Activated CD8-positive, alpha-beta memory T cell treated with anti-CD3 and anti-CD28 coated beads for 1 hour (primary cell): Measurements from ENCODE around the gene DLGAP1.

Experiments used
- DNase-seq, 2 donors: peaks; one replicate each; pipeline ENCODE4 v3.0.0-alpha.2; 2020; ENCODE audit warnings: low read depth in 1 of 2; ENCODE audit errors: extremely low read depth in 1 of 2

Gene DLGAP1

GRCh38 chr18:4193086-4193485 lies 262.0 kb downstream of the DLGAP1 start:
- no peak for DNase-seq

DNA sequence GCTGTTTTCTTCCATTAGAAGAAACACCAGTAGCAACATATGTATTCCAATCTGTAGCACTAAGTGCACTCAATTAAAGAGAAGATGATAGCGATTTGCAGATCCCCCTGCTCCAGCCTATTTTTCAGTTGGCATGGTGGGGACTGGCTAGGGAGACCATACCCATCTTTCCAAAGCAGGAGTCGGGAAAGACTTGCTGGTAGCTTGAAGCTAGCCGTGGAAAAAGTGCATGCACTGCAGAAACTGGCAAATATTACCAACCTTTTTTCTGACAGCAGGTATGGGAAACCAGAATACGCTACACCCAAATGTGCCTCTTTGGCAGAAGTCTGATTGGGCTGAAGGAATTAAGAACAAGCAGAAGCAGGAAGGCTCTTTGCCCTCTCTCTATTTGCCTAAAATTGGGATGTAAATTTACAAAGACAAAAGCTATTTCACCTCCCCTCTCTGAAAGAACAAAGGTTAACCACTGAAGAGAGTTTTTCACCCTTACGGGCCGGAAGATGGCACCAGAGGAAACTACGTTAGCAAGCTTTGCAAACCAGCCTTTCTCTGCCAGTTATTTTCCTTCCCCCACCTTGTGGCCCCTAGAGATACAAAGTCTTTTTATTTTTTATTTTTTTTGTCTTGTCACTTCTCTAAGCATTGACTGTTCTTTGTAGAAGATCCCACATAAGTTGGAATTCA lies 273.1 kb downstream of the DLGAP1 start:
- DNase-seq: no peak

DNA sequence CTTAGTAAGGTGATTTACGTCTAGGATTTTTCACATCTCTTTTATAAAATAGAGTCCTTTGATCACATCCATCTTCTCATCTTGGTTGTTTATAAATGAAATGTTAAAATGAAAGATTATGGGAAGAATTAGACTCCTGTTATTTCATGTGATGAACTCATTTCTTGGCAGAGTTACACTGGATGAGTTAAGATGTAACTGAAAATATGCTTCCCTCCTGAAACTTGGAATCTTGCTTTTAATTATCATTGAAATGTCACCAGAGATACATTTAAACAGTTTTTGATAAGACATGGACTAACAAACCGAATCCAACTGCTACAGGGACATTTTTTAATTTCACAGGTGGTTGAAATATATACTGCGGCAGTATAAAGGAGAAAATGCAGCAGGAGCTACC lies 274.0 kb downstream of the DLGAP1 start:
- no peak for DNase-seq

- no peak for DNase-seq
Observed at GRCh38 chr18:4172196-4173100, 282.7 kb downstream of the DLGAP1 start.

DNA sequence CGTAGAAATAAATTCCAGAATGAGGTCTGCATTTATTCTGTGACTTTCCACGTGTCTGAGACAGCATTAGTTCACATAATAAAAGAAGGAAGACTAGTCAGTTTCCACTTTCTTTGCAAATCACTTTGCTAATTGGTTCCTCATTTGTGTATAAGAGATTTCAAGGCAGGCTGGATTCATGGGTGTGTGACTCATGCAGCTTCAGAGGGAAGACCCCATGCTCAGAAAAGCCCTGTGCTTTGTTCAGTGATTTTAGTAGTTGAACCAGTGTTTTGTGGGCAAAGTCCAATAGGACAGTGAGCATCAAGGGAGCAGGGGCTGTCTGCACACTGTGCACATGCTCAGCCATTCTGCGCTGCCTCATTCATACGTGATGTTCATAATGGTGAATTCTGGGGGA lies 297.8 kb downstream of the DLGAP1 start:
- DNase-seq: no peak

GRCh38 chr18:4146797-4147196 lies 308.3 kb downstream of the DLGAP1 start:
- no peak for DNase-seq

- DNase-seq: no peak
Observed at GRCh38 chr18:4144201-4144600, 310.9 kb downstream of the DLGAP1 start.

DNA sequence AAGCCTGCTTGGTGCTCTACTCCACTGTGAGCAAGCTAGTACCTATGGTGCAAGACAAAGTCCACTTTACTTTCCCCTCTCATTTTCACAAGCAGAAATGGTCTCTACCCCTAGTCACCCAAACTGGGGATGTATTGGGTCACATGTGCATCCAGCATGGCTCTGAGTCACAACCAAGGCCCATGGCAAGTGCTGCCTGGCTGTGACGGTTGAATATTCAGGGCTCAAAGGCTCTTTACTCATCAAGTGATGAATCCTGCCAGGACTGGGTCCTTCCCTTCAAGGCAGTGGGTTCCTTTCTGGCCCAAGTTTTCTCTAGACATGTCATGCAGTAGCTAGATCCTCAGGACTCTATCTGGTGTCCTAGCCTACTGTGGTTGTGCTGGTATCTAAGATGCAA lies 311.5 kb downstream of the DLGAP1 start:
- DNase-seq: no peak

DNA sequence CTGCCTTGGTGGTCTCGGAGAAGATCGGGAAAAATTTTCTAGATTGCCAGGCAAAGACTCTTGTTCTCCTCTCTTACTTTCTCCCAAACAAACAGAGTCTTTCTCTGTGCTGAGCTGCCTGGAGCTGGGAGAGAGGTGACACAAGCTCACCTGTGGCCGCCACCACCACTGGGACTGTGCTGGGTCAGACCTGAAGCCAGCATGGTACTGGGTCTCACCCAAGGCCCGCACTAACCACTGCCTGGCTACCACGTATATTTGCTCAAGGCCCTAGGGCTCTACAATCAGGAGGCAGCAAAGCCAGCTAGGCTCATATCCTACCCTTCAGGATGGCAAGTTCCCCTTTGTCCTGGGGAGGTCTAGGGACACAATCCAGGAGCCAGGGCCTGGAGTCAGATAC lies 312.2 kb downstream of the DLGAP1 start:
- no peak for DNase-seq

DNA sequence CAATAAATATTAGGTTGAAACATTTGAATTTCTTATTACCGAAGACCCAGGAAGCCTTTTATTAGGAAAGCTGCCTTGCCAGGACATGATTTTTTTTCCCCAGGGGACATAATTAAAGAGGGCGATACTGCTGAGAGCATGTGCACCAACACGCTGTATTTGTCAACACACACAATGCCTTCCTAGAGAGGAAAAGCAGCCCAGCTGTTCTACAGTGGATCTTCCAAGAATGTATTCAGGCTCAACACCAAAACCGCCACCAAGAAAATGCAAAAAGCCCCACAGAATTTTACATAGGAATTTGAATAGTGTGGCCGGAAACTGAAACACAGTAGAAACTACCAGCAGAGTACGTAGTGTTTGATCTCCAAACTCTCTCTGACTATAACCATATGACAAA lies 320.4 kb downstream of the DLGAP1 start:
- DNase-seq: no peak

GRCh38 chr18:4130734-4131719 lies 324.1 kb downstream of the DLGAP1 start:
- no peak for DNase-seq

GRCh38 chr18:4126939-4127338 lies 328.2 kb downstream of the DLGAP1 start:
- no peak for DNase-seq

DNA sequence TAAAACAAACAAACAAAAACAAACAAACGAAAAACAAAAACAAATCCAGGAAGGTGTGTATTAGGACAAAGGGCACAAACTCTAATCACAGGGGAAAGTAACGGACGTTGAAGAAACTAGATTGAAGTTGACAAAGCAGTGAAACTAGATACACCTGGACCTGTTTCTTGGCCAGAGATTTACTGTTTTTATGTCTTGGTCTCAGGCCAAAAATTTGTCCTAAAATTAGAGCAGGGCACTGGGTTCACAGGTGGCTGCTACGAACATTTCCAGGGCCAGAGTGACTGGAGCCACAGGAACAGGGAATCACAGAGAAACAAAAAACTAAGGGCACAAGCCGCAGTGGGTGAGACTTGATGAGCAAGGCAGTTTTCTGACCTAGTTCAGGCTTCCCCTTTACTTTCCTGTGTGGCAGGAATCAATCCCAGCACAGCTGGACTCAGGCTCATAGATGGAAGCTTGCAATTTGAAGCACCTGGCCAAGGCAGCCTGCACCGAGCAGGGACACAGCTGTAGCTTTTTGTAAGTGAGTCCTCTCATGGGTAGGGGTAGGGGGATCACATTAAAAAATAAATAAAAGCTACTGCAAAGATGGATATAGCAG lies 329.4 kb downstream of the DLGAP1 start:
- no peak for DNase-seq

DNA sequence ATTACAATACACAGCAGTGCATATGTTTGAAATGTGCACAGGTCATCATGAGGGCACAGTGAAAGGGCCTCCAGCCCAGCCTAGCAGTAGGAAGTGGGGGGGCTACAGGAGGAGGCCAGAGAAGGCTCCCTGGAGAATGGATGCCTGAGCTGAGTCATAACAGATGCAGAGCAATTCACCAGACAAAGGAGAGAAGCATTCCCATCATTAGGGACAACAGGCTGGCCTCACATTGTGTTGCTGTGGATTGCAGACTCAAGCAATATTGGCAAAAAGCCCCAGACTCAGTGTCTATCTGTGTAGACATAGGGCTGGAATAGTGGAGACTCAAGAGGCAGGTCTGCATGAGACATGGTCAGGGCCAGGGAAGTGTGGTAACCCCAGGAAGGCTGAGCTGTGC lies 329.9 kb downstream of the DLGAP1 start:
- DNase-seq: no peak

DNA sequence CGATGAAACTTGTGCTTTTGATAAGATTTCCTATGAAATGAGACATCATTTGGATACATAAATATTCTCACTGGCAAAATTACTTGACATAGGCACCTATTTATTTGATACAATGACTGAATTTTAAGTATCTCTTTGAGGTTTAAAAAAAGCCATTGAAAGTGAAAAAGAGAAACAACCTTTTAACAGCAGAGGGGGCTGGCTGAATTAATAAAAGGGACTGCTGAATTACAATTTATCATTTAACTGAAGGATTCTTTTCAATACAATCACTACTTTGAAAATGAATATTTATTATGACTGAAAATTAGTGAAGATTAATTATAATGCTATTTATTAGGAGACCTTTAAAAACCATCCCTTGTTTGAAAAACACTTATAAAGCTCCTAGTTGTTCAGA lies 335.3 kb downstream of the DLGAP1 start:
- no peak for DNase-seq

- DNase-seq: no peak
Observed at GRCh38 chr18:4119127-4119648, 335.9 kb downstream of the DLGAP1 start.

DNA sequence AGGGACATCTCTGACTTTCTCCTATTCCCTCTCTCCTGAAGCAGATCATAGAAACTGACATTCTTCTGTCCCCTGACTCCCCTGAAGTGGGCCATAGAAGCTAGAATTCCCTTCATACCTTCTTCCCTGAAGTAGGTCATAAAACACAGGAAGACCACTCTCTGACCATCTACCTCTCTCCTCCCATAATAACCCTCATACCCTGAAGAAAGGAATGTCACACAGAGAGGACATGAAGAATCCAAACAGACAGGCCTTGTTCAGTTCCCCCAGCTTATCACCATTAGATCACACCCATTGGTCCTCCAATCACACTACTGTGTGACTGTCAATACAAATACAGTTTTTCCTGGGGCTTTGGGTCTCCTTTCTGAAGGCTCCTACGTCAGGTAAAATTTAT lies 347.1 kb downstream of the DLGAP1 start:
- no peak for DNase-seq

DNA sequence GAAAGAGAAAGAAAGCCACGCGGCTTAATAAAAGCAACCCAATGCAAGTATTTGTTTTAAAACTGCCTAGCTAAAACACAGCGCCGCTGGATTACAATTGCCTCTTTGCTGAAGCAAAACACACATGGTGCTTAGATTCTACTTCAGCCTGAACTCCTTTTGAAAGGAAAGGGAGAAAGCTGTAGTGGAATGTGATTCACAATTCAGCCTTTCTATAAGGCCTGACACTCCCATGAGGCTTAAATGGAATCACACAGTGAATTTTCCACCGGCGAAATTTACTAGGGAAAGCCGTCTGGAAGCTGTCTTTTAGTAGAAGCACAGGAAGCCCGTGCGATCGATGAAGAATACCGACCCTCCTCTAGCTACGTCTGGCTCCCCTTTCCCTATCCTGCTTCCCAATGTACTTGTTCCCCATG lies 348.0 kb downstream of the DLGAP1 start:
- no peak for DNase-seq

- peak in 1 of 2 donors; percentile 36 for DNase-seq
Observed at GRCh38 chr18:4106407-4107033, 348.6 kb downstream of the DLGAP1 start.

GRCh38 chr18:4102901-4103300 lies 352.2 kb downstream of the DLGAP1 start:
- no peak for DNase-seq
